Neural progenitor cell (in vitro differentiated cells): ENCODE data around the gene LRP1. TPM values are rescaled to one million over a fixed set of nuclear protein-coding genes. Genes with fewer than 3 reads are reported as not detected.

Source experiments
- DNase-seq: peaks from one replicate; pipeline ENCODE4 v3.0.0-alpha.2; 2016; ENCODE audit warnings: low spot score
- H2AFZ ChIP-seq: fragments of 200-600 bp; sonication (generic); replicated peaks from 2 replicates; pipeline ENCODE4 v1.6.1; 2016; ENCODE audit warnings: antibody characterized with exemption
- H3F3A ChIP-seq: fragments of 200-600 bp; sonication (generic); 2 replicates; pipeline ENCODE4 v1.6.1; 2016; ENCODE audit warnings: antibody characterized with exemption, low read depth
- H3K27ac ChIP-seq: fragments of 200-600 bp; sonication (generic); 2 replicates; pipeline ENCODE4 v1.5.1; 2016; ENCODE audit warnings: mild to moderate bottlenecking
- H3K27me3 ChIP-seq: fragments of 200-600 bp; sonication (generic); 2 replicates; pipeline ENCODE4 v1.6.1; 2016; ENCODE audit warnings: mild to moderate bottlenecking, moderate library complexity
- H3K36me3 ChIP-seq: fragments of 200-600 bp; sonication (generic); 2 replicates; pipeline ENCODE4 v1.5.1; 2016
- H3K4me1 ChIP-seq: fragments of 200-600 bp; sonication (generic); 2 replicates; pipeline ENCODE4 v1.6.1; 2016; ENCODE audit warnings: mixed run types
- H3K4me2 ChIP-seq: fragments of 200-600 bp; sonication (generic); 2 replicates; pipeline ENCODE4 v1.6.1; 2016
- H3K4me3 ChIP-seq: fragments of 200-600 bp; sonication (generic); 2 replicates; pipeline ENCODE4 v1.5.1; 2016
- H3K79me2 ChIP-seq: fragments of 200-600 bp; sonication (generic); 2 replicates; pipeline ENCODE4 v1.6.1; 2016; ENCODE audit warnings: low read depth
- H3K9ac ChIP-seq: fragments of 200-600 bp; sonication (generic); 2 replicates; pipeline ENCODE4 v1.6.1; 2016
- H3K9me3 ChIP-seq: fragments of 200-600 bp; sonication (generic); 2 replicates; pipeline ENCODE4 v1.5.1; 2016; ENCODE audit warnings: low read depth
- H4K20me1 ChIP-seq: fragments of 200-600 bp; sonication (generic); 2 replicates; pipeline ENCODE4 v1.6.1; 2016; ENCODE audit warnings: low read depth
- H3K27ac Mint-ChIP-seq: 3 replicates; pipeline ENCODE4 v1.8.0; 2021; ENCODE audit warnings: mixed read lengths
- H3K27me3 Mint-ChIP-seq: 2 replicates; pipeline ENCODE4 v1.8.0; 2022; ENCODE audit warnings: low read depth, mild to moderate bottlenecking, inconsistent platforms, moderate library complexity, mixed read lengths; ENCODE audit not compliant: insufficient read depth
- H3K36me3 Mint-ChIP-seq: 3 replicates; pipeline ENCODE4 v1.8.0; 2021; ENCODE audit warnings: mixed read lengths
- H3K4me1 Mint-ChIP-seq: 3 replicates; pipeline ENCODE4 v1.8.0; 2021; ENCODE audit warnings: mixed read lengths
- H3K4me3 Mint-ChIP-seq: 3 replicates; pipeline ENCODE4 v1.8.0; 2021; ENCODE audit warnings: mild to moderate bottlenecking, moderate library complexity, mixed read lengths
- H3K9me3 Mint-ChIP-seq: 3 replicates; pipeline ENCODE4 v1.8.0; 2020; ENCODE audit warnings: mixed read lengths
- CTCF ChIP-seq: fragments of 200-600 bp; sonication (generic); IDR thresholded peaks from 2 replicates; pipeline ENCODE4 v1.5.1; 2017; ENCODE audit warnings: antibody characterized with exemption, mild to moderate bottlenecking
- EZH2 ChIP-seq: fragments of 200-600 bp; sonication (generic); IDR thresholded peaks from 2 replicates; pipeline ENCODE4 v1.6.1; 2017; ENCODE audit warnings: antibody characterized with exemption, mild to moderate bottlenecking, moderate library complexity
- EZH2phosphoT487 ChIP-seq: fragments of 200-600 bp; sonication (generic); IDR thresholded peaks from 2 replicates; pipeline ENCODE4 v1.6.1; 2017; ENCODE audit warnings: antibody characterized with exemption
- total RNA-seq: library from RNA; depleted of rRNA; stranded (reverse); fragments of >200 nt; gene quantifications from 2 replicates; pipeline ENCODE4 v1.2.3, GENCODE V29; 2015; ENCODE audit warnings: low replicate concordance

The LRP1 gene
- total RNA-seq, 1 donor from 2014 or later = 13.9 TPM

- Histone ChIP-seq H3K79me2 (no peaks in the 10 kb centered on the region), H3F3A (peaks cover 54% of the 10 kb centered on the region), H3K4me1 (peaks cover 25% of the 10 kb centered on the region), H3K36me3 (no peaks in the 10 kb centered on the region), H4K20me1 (peaks cover 25% of the 10 kb centered on the region), H3K9ac (no peak overlapping the region), H3K27ac (no peak overlapping the region), H3K4me3 (no peak overlapping the region), H3K27me3 (peaks cover 51% of the 10 kb centered on the region), H3K9me3 (no peaks in the 10 kb centered on the region), H3K4me2 (no peak overlapping the region), H2AFZ (no peak overlapping the region)
- Mint-ChIP-seq H3K4me1 (peaks cover 37% of the 10 kb centered on the region), H3K4me3 (peak overlapping the region; percentile 87), H3K36me3 (no peaks in the 10 kb centered on the region), H3K27me3 (peaks cover 48% of the 10 kb centered on the region), H3K9me3 (peaks cover 2% of the 10 kb centered on the region), H3K27ac (no peak overlapping the region)
- no peak for DNase-seq
- no peak for TF ChIP-seq EZH2phosphoT487
- TF ChIP-seq EZH2 = no peak
- TF ChIP-seq CTCF = no peak
Observed at GRCh38 chr12:57244312-57244696, 116.0 kb downstream of the LRP1 start.

GRCh38 chr12:57247041-57247440 is 118.8 kb downstream of the LRP1 start:
- Histone ChIP-seq H3K4me3 (no peak overlapping the region), H3K4me1 (peaks cover 10% of the 10 kb centered on the region), H4K20me1 (peaks cover 8% of the 10 kb centered on the region), H3K9ac (no peak overlapping the region), H3K36me3 (no peaks in the 10 kb centered on the region), H3K27ac (no peak overlapping the region), H3F3A (peaks cover 33% of the 10 kb centered on the region), H3K79me2 (no peaks in the 10 kb centered on the region), H3K9me3 (no peaks in the 10 kb centered on the region), H2AFZ (no peak overlapping the region), H3K27me3 (peaks cover 23% of the 10 kb centered on the region), H3K4me2 (no peak overlapping the region)
- H3K36me3 Mint-ChIP-seq = no peaks in the 10 kb centered on the region
- no peak overlapping the region for H3K27ac Mint-ChIP-seq
- no peak for TF ChIP-seq CTCF
- no peak for TF ChIP-seq EZH2phosphoT487
- no peak for TF ChIP-seq EZH2
- DNase-seq = no peak
- peaks cover 17% of the 10 kb centered on the region for H3K4me1 Mint-ChIP-seq
- no peak overlapping the region for H3K4me3 Mint-ChIP-seq
- H3K27me3 Mint-ChIP-seq = peaks cover 21% of the 10 kb centered on the region
- peaks cover 2% of the 10 kb centered on the region for H3K9me3 Mint-ChIP-seq

GRCh38 chr12:57248934-57249742 is 120.9 kb downstream of the LRP1 start:
- H4K20me1 ChIP-seq = no peaks in the 10 kb centered on the region
- no peaks in the 10 kb centered on the region for H3K79me2 ChIP-seq
- H3K9ac ChIP-seq = no peak overlapping the region
- no peak overlapping the region for H3K27ac ChIP-seq
- peaks cover 4% of the 10 kb centered on the region for H3K27me3 ChIP-seq
- DNase-seq = no peak
- Mint-ChIP-seq H3K36me3 (peaks cover 4% of the 10 kb centered on the region), H3K27ac (no peak overlapping the region), H3K4me3 (no peak overlapping the region), H3K4me1 (peaks cover 8% of the 10 kb centered on the region), H3K9me3 (peaks cover 2% of the 10 kb centered on the region), H3K27me3 (peaks cover 7% of the 10 kb centered on the region)
- no peaks in the 10 kb centered on the region for H3K36me3 ChIP-seq
- peaks cover 5% of the 10 kb centered on the region for H3K4me1 ChIP-seq
- TF ChIP-seq EZH2phosphoT487 (no peak), CTCF (no peak), EZH2 (no peak)
- H3K9me3 ChIP-seq = no peaks in the 10 kb centered on the region
- H3F3A ChIP-seq = peaks cover 17% of the 10 kb centered on the region
- no peak overlapping the region for H2AFZ ChIP-seq
- H3K4me2 ChIP-seq = no peak overlapping the region
- no peak overlapping the region for H3K4me3 ChIP-seq
